ENCODE measurements around the gene KRTAP12-3. TPM values are rescaled to one million over a fixed set of nuclear protein-coding genes. Genes with fewer than 3 reads are reported as not detected.
"Not testable (repeated sequence)": the region's sequence is repeated elsewhere in the genome, so short reads cannot be mapped to it uniquely, and the experiment has no call there.

Gene KRTAP12-3
- total RNA-seq, 1 experiment from 2014 or later = not detected

DNA sequence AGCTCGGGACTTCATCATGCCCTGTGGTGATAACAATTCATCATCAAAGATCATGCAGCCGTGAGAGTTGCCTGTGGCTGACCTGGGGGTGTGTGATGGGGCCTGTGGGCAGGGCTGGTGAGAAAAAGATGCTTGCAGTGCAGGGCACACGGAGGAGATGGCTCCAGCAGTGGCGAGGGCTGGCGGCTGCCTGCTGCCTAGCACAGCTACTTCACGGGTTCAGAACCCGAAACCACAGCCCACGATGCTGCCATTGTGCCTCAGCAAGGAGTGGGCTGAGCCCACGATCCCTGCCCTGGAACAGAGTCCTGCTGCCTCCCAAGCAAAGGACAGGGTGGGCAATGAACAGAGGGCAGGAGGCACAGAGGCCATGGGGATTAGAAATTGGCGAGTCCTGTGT is 31.5 kb upstream of the KRTAP12-3 start:
- CTCF ChIA-PET = no interaction called here
- Histone ChIP-seq H3K9me3 (ENCODE audit: insufficient read depth, low read depth) (peaks cover 4% of the 10 kb centered on the region; the same call in 1 of the 2 replicates), H3K36me3 (ENCODE audit: low read depth) (no peaks in the 10 kb centered on the region), H2AFZ (no peak overlapping the region), H3F3A (ENCODE audit: insufficient read depth, low read depth) (no peaks in the 10 kb centered on the region), H3K4me3 (no peak overlapping the region), H3K27ac (no peak overlapping the region), H3K27me3 (ENCODE audit: insufficient read depth, low read depth) (peaks cover 31% of the 10 kb centered on the region), H3K4me1 (replicated peaks; ENCODE audit: insufficient read depth) (no peaks in the 10 kb centered on the region), H3K79me2 (ENCODE audit: low read depth) (no peaks in the 10 kb centered on the region), H4K20me1 (ENCODE audit: insufficient read depth) (no peaks in the 10 kb centered on the region), H3K4me2 (no peak overlapping the region), H3K9me2 (ENCODE audit: insufficient read depth) (no peaks in the 10 kb centered on the region)
- no peak for DNase-seq
- TF ChIP-seq EZH2 (IDR thresholded peaks at IDR 0.05; ENCODE audit: low read depth) = no peak
- TF ChIP-seq, protein P1, sequence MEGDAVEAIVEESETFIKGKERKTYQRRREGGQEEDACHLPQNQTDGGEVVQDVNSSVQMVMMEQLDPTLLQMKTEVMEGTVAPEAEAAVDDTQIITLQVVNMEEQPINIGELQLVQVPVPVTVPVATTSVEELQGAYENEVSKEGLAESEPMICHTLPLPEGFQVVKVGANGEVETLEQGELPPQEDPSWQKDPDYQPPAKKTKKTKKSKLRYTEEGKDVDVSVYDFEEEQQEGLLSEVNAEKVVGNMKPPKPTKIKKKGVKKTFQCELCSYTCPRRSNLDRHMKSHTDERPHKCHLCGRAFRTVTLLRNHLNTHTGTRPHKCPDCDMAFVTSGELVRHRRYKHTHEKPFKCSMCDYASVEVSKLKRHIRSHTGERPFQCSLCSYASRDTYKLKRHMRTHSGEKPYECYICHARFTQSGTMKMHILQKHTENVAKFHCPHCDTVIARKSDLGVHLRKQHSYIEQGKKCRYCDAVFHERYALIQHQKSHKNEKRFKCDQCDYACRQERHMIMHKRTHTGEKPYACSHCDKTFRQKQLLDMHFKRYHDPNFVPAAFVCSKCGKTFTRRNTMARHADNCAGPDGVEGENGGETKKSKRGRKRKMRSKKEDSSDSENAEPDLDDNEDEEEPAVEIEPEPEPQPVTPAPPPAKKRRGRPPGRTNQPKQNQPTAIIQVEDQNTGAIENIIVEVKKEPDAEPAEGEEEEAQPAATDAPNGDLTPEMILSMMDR (conservative IDR thresholded peaks at IDR 0.05) = no peak
- POLR2A ChIA-PET (ENCODE audit: unreplicated experiment) = no interaction called here
- intact Hi-C loops (cut with micrococcal nuclease; ENCODE audit: unreplicated experiment) = no loop called here
- BruUV-seq (replicated peaks) = no TSS peak

DNA sequence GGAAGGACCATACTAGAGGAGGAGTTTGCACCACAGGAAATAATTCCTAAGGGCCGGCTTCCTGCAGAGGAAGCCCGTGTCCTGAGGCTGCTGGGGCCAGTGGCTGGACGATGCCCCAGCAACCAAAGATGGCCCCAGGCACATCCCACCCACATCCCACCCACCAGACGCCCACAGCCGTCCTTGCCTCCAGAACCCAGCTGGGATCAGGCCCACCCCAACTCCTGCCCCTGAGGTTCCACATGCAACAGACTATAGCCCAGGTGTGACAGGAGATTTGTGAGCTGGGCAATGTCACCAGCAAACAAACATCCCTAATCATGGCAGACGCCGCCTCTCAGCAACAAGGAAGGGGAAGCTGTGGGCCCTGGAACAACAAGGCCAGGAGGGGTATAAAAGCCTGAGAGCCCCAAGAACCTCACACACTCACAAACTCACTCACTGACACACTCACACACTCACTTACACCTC is 31.0 kb upstream of the KRTAP12-3 start, which contains the start of gene KRTAP10-9:
TSS of gene KRTAP10-9 (plus strand) at position 421 of the 471 bp plus-strand sequence. CDS start 79 bp downstream, outside the sequence.
- H3K9me2 ChIP-seq (ENCODE audit: insufficient read depth) = no peaks in the 10 kb centered on the region
- no peak within 1 kb of the TSS for H3K27ac ChIP-seq
- H3K79me2 ChIP-seq (ENCODE audit: low read depth) = no peaks in the 10 kb centered on the region
- TF ChIP-seq, protein P1 (conservative IDR thresholded peaks at IDR 0.05) = no peak
- no peak for TF ChIP-seq EZH2 (IDR thresholded peaks at IDR 0.05; ENCODE audit: low read depth)
- ChIA-PET POLR2A (ENCODE audit: unreplicated experiment) (no interaction called here), CTCF (no interaction called here)
- peaks cover 4% of the 10 kb centered on the region; the same call in 1 of the 2 replicates for H3K9me3 ChIP-seq (ENCODE audit: insufficient read depth, low read depth)
- no peaks in the 10 kb centered on the region for H3F3A ChIP-seq (ENCODE audit: insufficient read depth, low read depth)
- H3K4me3 ChIP-seq = no peak within 1 kb of the TSS
- DNase-seq = no peak
- intact Hi-C loops (cut with micrococcal nuclease; ENCODE audit: unreplicated experiment) = no loop called here
- no peaks in the 10 kb centered on the region for H4K20me1 ChIP-seq (ENCODE audit: insufficient read depth)
- H3K27me3 ChIP-seq (ENCODE audit: insufficient read depth, low read depth) = peaks cover 31% of the 10 kb centered on the region
- H2AFZ ChIP-seq = no peak within 1 kb of the TSS
- no peaks in the 10 kb centered on the region for H3K36me3 ChIP-seq (ENCODE audit: low read depth)
- no TSS peak for BruUV-seq (replicated peaks)
- H3K4me1 ChIP-seq (replicated peaks; ENCODE audit: insufficient read depth) = no peaks in the 10 kb centered on the region
- H3K4me2 ChIP-seq = no peak within 1 kb of the TSS

DNA sequence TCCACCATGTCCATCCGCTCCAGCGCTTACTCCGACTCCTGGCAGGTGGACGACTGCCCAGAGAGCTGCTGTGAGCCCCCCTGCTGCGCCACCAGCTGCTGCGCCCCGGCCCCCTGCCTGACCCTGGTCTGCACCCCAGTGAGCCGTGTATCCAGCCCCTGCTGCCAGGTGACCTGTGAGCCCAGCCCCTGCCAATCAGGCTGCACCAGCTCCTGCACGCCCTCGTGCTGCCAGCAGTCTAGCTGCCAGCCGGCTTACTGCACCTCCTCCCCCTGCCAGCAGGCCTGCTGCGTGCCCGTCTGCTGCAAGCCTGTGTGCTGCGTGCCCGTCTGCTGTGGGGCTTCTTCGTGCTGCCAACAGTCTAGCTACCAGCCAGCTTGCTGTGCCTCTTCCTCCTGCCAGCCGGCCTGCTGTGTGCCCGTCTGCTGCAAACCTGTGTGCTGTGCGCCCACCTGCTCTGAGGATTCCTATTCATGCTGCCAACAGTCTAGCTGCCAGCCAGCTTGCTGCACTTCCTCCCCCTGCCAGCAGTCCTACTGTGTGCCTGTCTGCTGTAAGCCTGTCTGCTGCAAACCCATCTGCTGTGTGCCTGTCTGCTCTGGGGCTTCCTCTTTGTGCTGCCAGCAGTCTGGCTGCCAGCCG is 30.4 kb upstream of the KRTAP12-3 start:
- H3K36me3 ChIP-seq (ENCODE audit: low read depth); intact Hi-C loops (cut with micrococcal nuclease; ENCODE audit: unreplicated experiment): not testable (repeated sequence)

DNA sequence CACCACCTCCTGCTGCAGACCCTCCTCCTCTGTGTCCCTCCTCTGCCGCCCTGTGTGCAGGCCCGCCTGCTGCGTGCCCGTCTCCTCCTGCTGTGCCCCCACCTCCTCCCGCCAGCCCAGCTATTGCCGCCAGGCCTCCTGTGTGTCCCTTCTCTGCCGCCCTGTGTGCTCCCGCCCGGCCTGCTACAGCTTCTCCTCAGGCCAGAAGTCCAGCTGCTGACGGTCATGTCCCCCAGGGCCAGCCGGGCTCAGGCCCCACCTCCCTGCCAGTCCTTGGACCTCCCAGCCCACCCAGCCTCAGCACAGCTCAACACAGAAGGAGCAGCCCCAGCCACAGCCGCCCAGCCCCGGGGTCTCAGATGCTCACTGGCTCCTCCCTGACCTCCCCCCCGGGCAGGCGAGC is 29.9 kb upstream of the KRTAP12-3 start:
- H3K9me2 ChIP-seq (ENCODE audit: insufficient read depth) = not testable (repeated sequence)

More for the DNA sequence above, 30.4 kb upstream of the KRTAP12-3 start:
- H2AFZ ChIP-seq; CTCF ChIA-PET; H3K4me3 ChIP-seq; H3K27ac ChIP-seq; H3K79me2 ChIP-seq (ENCODE audit: low read depth); H3K4me1 ChIP-seq (replicated peaks; ENCODE audit: insufficient read depth); H3K4me2 ChIP-seq; POLR2A ChIA-PET (ENCODE audit: unreplicated experiment); DNase-seq; H3F3A ChIP-seq (ENCODE audit: insufficient read depth, low read depth); H4K20me1 ChIP-seq (ENCODE audit: insufficient read depth); H3K9me2 ChIP-seq (ENCODE audit: insufficient read depth); BruUV-seq (replicated peaks); H3K9me3 ChIP-seq (ENCODE audit: insufficient read depth, low read depth): not testable (repeated sequence)
- H3K27me3 ChIP-seq (ENCODE audit: insufficient read depth, low read depth) = peaks cover 31% of the 10 kb centered on the region

More for the DNA sequence above, 29.9 kb upstream of the KRTAP12-3 start:
- H2AFZ ChIP-seq; H3K4me2 ChIP-seq; H3K36me3 ChIP-seq (ENCODE audit: low read depth); intact Hi-C loops (cut with micrococcal nuclease; ENCODE audit: unreplicated experiment); DNase-seq; H3K27ac ChIP-seq; H3K4me3 ChIP-seq; H3K9me3 ChIP-seq (ENCODE audit: insufficient read depth, low read depth); BruUV-seq (replicated peaks); POLR2A ChIA-PET (ENCODE audit: unreplicated experiment); H3K4me1 ChIP-seq (replicated peaks; ENCODE audit: insufficient read depth); H3F3A ChIP-seq (ENCODE audit: insufficient read depth, low read depth); H3K79me2 ChIP-seq (ENCODE audit: low read depth); H4K20me1 ChIP-seq (ENCODE audit: insufficient read depth); CTCF ChIA-PET: not testable (repeated sequence)
- peaks cover 31% of the 10 kb centered on the region for H3K27me3 ChIP-seq (ENCODE audit: insufficient read depth, low read depth)

Data from PC-9 (cell line).